HepG2 (cell line): ENCODE data around the gene ATN1. TPM values are rescaled to one million over a fixed set of nuclear protein-coding genes. Genes with fewer than 3 reads are reported as not detected.

ENCODE experiments used
- ATAC-seq: fragments of 200-7000 bp; cut with Tn5 transposase; 3 replicates; pipeline ENCODE4 v1.9.1; 2020; ENCODE audit warnings: mild to moderate bottlenecking, moderate library complexity
- BruUV-seq: library from RNA; stranded (reverse); fragments of 400-500 nt; replicated peaks from 2 replicates; lab custom pipeline; 2021; lab: Mats Ljungman, UMichigan
- CTCF ChIA-PET: fragments of 300-600 bp; formaldehyde crosslinking; extraction: SDS; loops from one replicate; lab custom pipeline; 2021; ENCODE audit warnings: low total read pairs, inconsistent platforms, low intra/inter-chr PET ratio; lab: Yijun Ruan, JAX
- POLR2A ChIA-PET: fragments of 350-600 bp; sonication (Branson Sonifier 250); formaldehyde crosslinking; loops from one replicate; lab custom pipeline; 2020; ENCODE audit warnings: antibody characterized with exemption, inconsistent platforms; lab: Yijun Ruan, JAX
- DNase-seq: peaks from one replicate; pipeline ENCODE4 v3.0.0-alpha.2; 2015; ENCODE audit warnings: low spot score
- FAIRE-seq: peaks from 3 replicates; lab custom pipeline; 2011; peaks lifted over from hg19 to GRCh38; lab: Jason Lieb, UNC
- H2AFZ ChIP-seq: one replicate; pipeline ENCODE4 v1.6.1; 2011; ENCODE audit warnings: low read length, inconsistent platforms
- H3K27ac ChIP-seq: fragments of 300-600 bp; 3 replicates; pipeline ENCODE4 v1.8.0; 2011; ENCODE audit warnings: mixed run types, mild to moderate bottlenecking, mixed read lengths, low read length, inconsistent platforms; ENCODE audit not compliant: insufficient read depth; ENCODE audit errors: extremely low read length
- H3K27me3 ChIP-seq, 2 experiments: fragments of 200-600 bp in 1 of 2; 2 replicates in 1 of 2; 3 replicates in 1 of 2; pipeline versions ENCODE4 v1.6.0 to v1.8.0; 2011; ENCODE audit warnings: low read length in 2 of 2, mild to moderate bottlenecking in 2 of 2, moderate library complexity in 2 of 2, inconsistent platforms in 1 of 2; ENCODE audit not compliant: insufficient read depth in 2 of 2, control insufficient read depth in 1 of 2
- H3K36me3 ChIP-seq, 2 experiments: fragments of 200-600 bp in 1 of 2; replicated peaks in 1 of 2; 2 replicates in 1 of 2; 3 replicates in 1 of 2; pipeline versions ENCODE4 v1.5.1 to v1.8.0; 2011; ENCODE audit warnings: low read length in 2 of 2, inconsistent platforms in 1 of 2; ENCODE audit not compliant: insufficient read depth in 2 of 2, control insufficient read depth in 1 of 2
- H3K4me1 ChIP-seq: 2 replicates; pipeline ENCODE4 v1.5.1; 2012; ENCODE audit warnings: low read length, inconsistent platforms; ENCODE audit not compliant: insufficient read depth
- H3K4me2 ChIP-seq: 2 replicates; pipeline ENCODE4 v1.6.0; 2011; ENCODE audit warnings: low read depth, low read length, inconsistent platforms
- H3K4me3 ChIP-seq, 3 experiments: fragments of 200-600 bp in 1 of 3; sonication (generic), shearing (Covaris generic) in 1 of 3; replicated peaks in 1 of 3; 2 replicates each; pipeline ENCODE4 v1.5.1; 2011 to 2016; ENCODE audit warnings: low read length in 3 of 3, inconsistent platforms in 2 of 3, low read depth in 2 of 3, mild to moderate bottlenecking in 2 of 3, control low read depth in 1 of 3, mixed read lengths in 1 of 3; ENCODE audit not compliant: insufficient read depth in 1 of 3
- H3K79me2 ChIP-seq: one replicate; pipeline ENCODE4 v1.6.1; 2011; ENCODE audit warnings: low read length, inconsistent platforms; ENCODE audit not compliant: insufficient read depth
- H3K9ac ChIP-seq: 2 replicates; pipeline ENCODE4 v1.6.0; 2011; ENCODE audit warnings: mild to moderate bottlenecking, low read depth, low read length, inconsistent platforms; ENCODE audit not compliant: insufficient read depth
- H3K9me3 ChIP-seq: 2 replicates; pipeline ENCODE4 v1.5.1; 2012; ENCODE audit warnings: mild to moderate bottlenecking, low read length
- H4K20me1 ChIP-seq: 2 replicates; pipeline ENCODE4 v1.6.0; 2011; ENCODE audit warnings: inconsistent platforms, mild to moderate bottlenecking, low read length, moderate library complexity; ENCODE audit not compliant: insufficient read depth
- HDAC1 ChIP-seq: sonication (generic); formaldehyde crosslinking; IDR thresholded peaks from 2 replicates; pipeline ENCODE4 v1.5.1; 2020; ENCODE audit warnings: mild to moderate bottlenecking, missing genetic modification reagents
- HNF4A ChIP-seq: sonication (generic); formaldehyde crosslinking; IDR thresholded peaks from 2 replicates; pipeline ENCODE4 v1.4.0; 2020; ENCODE audit warnings: missing genetic modification reagents
- HOXA7 ChIP-seq: sonication (generic); formaldehyde crosslinking; IDR thresholded peaks from 2 replicates; pipeline ENCODE4 v1.8.1; 2022; ENCODE audit warnings: mild to moderate bottlenecking, missing genetic modification reagents, moderate library complexity
- JARID2 ChIP-seq: sonication (generic); formaldehyde crosslinking; IDR thresholded peaks from 2 replicates; pipeline ENCODE4 v1.8.1; 2023; ENCODE audit warnings: missing genetic modification reagents, inconsistent platforms; ENCODE audit not compliant: insufficient replicate concordance
- LCORL ChIP-seq, 2 experiments: fragments of 450-650 bp in 1 of 2; sonication (generic) in 1 of 2; formaldehyde crosslinking in 1 of 2; IDR thresholded peaks; 2 replicates each; pipeline versions ENCODE4 v1.5.0 to v1.6.1; 2017 to 2020; ENCODE audit warnings: antibody characterized with exemption in 1 of 2, missing genetic modification reagents in 1 of 2
- MEF2D ChIP-seq: sonication (generic); formaldehyde crosslinking; IDR thresholded peaks from 2 replicates; pipeline ENCODE4 v1.5.1; 2020; ENCODE audit warnings: mild to moderate bottlenecking, missing genetic modification reagents
- NFKBIZ ChIP-seq: IDR thresholded peaks from 2 replicates; pipeline ENCODE4 v1.6.1; 2018; ENCODE audit warnings: missing genetic modification reagents, missing compliant biosample characterization
- NR3C1 ChIP-seq: sonication (generic); formaldehyde crosslinking; IDR thresholded peaks from 2 replicates; pipeline ENCODE4 v1.4.0; 2020; ENCODE audit warnings: missing genetic modification reagents
- SCMH1 ChIP-seq: sonication (generic); formaldehyde crosslinking; IDR thresholded peaks from 2 replicates; pipeline ENCODE4 v1.9.0; 2021; ENCODE audit warnings: missing genetic modification reagents, mild to moderate bottlenecking, borderline replicate concordance
- TBX3 ChIP-seq: fragments of 450-650 bp; IDR thresholded peaks from 2 replicates; pipeline ENCODE4 v1.6.1; 2017; ENCODE audit warnings: antibody characterized with exemption, mild to moderate bottlenecking, inconsistent platforms, borderline replicate concordance
- ZNF430 ChIP-seq: sonication (generic); formaldehyde crosslinking; IDR thresholded peaks from 2 replicates; pipeline ENCODE4 v1.9.0; 2021; ENCODE audit warnings: mild to moderate bottlenecking, missing genetic modification reagents
- ZNF569 ChIP-seq: sonication (generic); formaldehyde crosslinking; IDR thresholded peaks from 2 replicates; pipeline ENCODE4 v1.5.0; 2020; ENCODE audit warnings: mild to moderate bottlenecking, missing genetic modification reagents, moderate library complexity, borderline replicate concordance
- WGBS: methylation state at CpG from one replicate; pipeline ENCODE4 v1.1.6; 2017; ENCODE audit warnings: low lambda C conversion rate; 5-methylcytosine and 5-hydroxymethylcytosine counted together
- in situ Hi-C: cut with HindIII; loops from 2 replicates; pipeline ENCODE4 v1.10.0; 2017; ENCODE audit warnings: low pct_unique_long_range_greater_than_20kb; ENCODE audit not compliant: extremely low pct_ligation_motif_present
- intact Hi-C: fragments of 100-400 bp; cut with micrococcal nuclease; formaldehyde crosslinking; loops from one replicate; pipeline ENCODE4 v1.10.0; 2022; ENCODE audit not compliant: unreplicated experiment
- polyA plus RNA-seq, 8 experiments: library from polyadenylated mRNA; depleted of rRNA in 3 of 8; stranded (reverse) in 7 of 8; unstranded in 1 of 8; fragments of >200 nt; fragmentation: Illumina TruSeq in 4 of 8; extraction: Trizol in 4 of 8; gene quantifications; 2 replicates each; pipeline versions ENCODE4 v1.2.1 to v1.2.3, GENCODE V29; 2011 to 2016; ENCODE audit warnings: low read depth in 4 of 8, missing spikeins in 1 of 8, mixed read lengths in 1 of 8; ENCODE audit not compliant: insufficient read depth in 1 of 8
- total RNA-seq, 5 experiments: library from RNA; depleted of rRNA; stranded (reverse); fragments of >200 nt; fragmentation: Illumina TruSeq; extraction: Trizol; gene quantifications; 2 replicates each; pipeline ENCODE4 v1.2.3, GENCODE V29; 2016; ENCODE audit warnings: low read depth in 1 of 5
- TF ChIP-seq, protein P1 (sequence below): sonication (generic); formaldehyde crosslinking; IDR thresholded peaks from 2 replicates; pipeline ENCODE4 v1.5.1; 2020; ENCODE audit warnings: missing genetic modification reagents, mild to moderate bottlenecking, borderline replicate concordance
- TF ChIP-seq, protein P2 (sequence below): sonication (generic); formaldehyde crosslinking; IDR thresholded peaks from 2 replicates; pipeline ENCODE4 v1.4.0; 2020; ENCODE audit warnings: missing genetic modification reagents
- TF ChIP-seq, protein P3 (sequence below): sonication (generic); formaldehyde crosslinking; IDR thresholded peaks from 2 replicates; pipeline ENCODE4 v1.5.0; 2020; ENCODE audit warnings: mild to moderate bottlenecking, missing genetic modification reagents, borderline replicate concordance

The ATN1 gene
- total and polyA plus RNA-seq, 2 of the 13 experiments (the other 11 are each of a cell fraction or from before 2014, with no cell fraction given): 2.1 to 8.6 TPM

DNA sequence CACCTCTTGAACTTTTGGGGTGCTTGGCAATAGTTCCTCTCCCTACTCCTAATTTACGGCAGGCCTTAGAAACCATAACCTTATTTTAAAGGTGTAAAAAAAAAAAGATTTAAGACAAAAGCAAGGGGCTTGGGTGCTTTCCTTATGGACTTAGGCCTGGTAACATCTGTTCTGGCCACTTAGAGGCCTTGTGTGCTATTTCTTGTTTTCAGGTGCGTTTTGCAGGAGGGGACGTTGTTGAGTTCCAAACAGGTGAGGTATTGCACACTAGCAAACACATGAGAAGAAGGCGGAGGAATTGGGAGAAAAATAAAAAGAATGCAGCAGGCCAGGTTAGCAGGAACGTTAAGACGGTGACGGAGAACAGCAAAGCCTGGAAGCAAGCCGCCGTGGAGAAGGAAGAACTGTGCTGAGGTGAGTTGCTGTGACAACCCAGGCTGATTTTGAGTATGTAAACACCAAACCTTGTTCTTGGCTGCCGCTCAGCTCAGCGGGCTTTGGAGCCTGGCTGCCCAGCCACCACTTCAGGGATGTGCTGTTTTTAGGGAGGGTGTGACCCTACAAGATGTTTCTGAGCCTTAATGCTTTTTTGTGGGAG, 60.3 kb downstream of the ATN1 start:
- Histone ChIP-seq H2AFZ (no peak overlapping the region), H4K20me1 (no peaks in the 10 kb centered on the region), H3K4me2 (no peak overlapping the region), H3K4me3 (no peak overlapping the region), H3K27me3 (no peaks in the 10 kb centered on the region), H3K79me2 (no peaks in the 10 kb centered on the region), H3K36me3 (peaks cover 3 to 14% of the 10 kb centered on the region in 2 experiments; a peak in 4 of 5 replicates), H3K4me1 (peaks cover 14% of the 10 kb centered on the region; the same call in 1 of the 2 replicates), H3K9me3 (no peaks in the 10 kb centered on the region), H3K9ac (no peak overlapping the region), H3K27ac (no peak overlapping the region)
- intact Hi-C loops (no loop called here), in situ Hi-C loops (no loop called here)
- DNase-seq: no peak
- CTCF ChIA-PET: no interaction called here
- WGBS: 95% methylated on average over 11 of the region's 11 CpGs
- no peak for FAIRE-seq
- BruUV-seq: no TSS peak
- ATAC-seq: no peak
- POLR2A ChIA-PET: no interaction called here
- no peak for TF ChIP-seq NFKBIZ (CRISPR knock-in tag)
- TF ChIP-seq ZNF569 (CRISPR knock-in tag): no peak
- TF ChIP-seq, protein P1, sequence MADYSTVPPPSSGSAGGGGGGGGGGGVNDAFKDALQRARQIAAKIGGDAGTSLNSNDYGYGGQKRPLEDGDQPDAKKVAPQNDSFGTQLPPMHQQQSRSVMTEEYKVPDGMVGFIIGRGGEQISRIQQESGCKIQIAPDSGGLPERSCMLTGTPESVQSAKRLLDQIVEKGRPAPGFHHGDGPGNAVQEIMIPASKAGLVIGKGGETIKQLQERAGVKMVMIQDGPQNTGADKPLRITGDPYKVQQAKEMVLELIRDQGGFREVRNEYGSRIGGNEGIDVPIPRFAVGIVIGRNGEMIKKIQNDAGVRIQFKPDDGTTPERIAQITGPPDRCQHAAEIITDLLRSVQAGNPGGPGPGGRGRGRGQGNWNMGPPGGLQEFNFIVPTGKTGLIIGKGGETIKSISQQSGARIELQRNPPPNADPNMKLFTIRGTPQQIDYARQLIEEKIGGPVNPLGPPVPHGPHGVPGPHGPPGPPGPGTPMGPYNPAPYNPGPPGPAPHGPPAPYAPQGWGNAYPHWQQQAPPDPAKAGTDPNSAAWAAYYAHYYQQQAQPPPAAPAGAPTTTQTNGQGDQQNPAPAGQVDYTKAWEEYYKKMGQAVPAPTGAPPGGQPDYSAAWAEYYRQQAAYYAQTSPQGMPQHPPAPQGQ (CRISPR knock-in tag): no peak
- no peak for TF ChIP-seq TBX3
- no peak for TF ChIP-seq NR3C1 (CRISPR knock-in tag)
- TF ChIP-seq, protein P2, sequence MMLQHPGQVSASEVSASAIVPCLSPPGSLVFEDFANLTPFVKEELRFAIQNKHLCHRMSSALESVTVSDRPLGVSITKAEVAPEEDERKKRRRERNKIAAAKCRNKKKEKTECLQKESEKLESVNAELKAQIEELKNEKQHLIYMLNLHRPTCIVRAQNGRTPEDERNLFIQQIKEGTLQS (CRISPR knock-in tag): no peak
- no peak for TF ChIP-seq HNF4A
- no peak for TF ChIP-seq ZNF430 (CRISPR knock-in tag)
- TF ChIP-seq MEF2D: no peak
- no peak for TF ChIP-seq JARID2 (CRISPR knock-in tag)
- TF ChIP-seq HOXA7 (CRISPR knock-in tag): no peak
- TF ChIP-seq, protein P3, sequence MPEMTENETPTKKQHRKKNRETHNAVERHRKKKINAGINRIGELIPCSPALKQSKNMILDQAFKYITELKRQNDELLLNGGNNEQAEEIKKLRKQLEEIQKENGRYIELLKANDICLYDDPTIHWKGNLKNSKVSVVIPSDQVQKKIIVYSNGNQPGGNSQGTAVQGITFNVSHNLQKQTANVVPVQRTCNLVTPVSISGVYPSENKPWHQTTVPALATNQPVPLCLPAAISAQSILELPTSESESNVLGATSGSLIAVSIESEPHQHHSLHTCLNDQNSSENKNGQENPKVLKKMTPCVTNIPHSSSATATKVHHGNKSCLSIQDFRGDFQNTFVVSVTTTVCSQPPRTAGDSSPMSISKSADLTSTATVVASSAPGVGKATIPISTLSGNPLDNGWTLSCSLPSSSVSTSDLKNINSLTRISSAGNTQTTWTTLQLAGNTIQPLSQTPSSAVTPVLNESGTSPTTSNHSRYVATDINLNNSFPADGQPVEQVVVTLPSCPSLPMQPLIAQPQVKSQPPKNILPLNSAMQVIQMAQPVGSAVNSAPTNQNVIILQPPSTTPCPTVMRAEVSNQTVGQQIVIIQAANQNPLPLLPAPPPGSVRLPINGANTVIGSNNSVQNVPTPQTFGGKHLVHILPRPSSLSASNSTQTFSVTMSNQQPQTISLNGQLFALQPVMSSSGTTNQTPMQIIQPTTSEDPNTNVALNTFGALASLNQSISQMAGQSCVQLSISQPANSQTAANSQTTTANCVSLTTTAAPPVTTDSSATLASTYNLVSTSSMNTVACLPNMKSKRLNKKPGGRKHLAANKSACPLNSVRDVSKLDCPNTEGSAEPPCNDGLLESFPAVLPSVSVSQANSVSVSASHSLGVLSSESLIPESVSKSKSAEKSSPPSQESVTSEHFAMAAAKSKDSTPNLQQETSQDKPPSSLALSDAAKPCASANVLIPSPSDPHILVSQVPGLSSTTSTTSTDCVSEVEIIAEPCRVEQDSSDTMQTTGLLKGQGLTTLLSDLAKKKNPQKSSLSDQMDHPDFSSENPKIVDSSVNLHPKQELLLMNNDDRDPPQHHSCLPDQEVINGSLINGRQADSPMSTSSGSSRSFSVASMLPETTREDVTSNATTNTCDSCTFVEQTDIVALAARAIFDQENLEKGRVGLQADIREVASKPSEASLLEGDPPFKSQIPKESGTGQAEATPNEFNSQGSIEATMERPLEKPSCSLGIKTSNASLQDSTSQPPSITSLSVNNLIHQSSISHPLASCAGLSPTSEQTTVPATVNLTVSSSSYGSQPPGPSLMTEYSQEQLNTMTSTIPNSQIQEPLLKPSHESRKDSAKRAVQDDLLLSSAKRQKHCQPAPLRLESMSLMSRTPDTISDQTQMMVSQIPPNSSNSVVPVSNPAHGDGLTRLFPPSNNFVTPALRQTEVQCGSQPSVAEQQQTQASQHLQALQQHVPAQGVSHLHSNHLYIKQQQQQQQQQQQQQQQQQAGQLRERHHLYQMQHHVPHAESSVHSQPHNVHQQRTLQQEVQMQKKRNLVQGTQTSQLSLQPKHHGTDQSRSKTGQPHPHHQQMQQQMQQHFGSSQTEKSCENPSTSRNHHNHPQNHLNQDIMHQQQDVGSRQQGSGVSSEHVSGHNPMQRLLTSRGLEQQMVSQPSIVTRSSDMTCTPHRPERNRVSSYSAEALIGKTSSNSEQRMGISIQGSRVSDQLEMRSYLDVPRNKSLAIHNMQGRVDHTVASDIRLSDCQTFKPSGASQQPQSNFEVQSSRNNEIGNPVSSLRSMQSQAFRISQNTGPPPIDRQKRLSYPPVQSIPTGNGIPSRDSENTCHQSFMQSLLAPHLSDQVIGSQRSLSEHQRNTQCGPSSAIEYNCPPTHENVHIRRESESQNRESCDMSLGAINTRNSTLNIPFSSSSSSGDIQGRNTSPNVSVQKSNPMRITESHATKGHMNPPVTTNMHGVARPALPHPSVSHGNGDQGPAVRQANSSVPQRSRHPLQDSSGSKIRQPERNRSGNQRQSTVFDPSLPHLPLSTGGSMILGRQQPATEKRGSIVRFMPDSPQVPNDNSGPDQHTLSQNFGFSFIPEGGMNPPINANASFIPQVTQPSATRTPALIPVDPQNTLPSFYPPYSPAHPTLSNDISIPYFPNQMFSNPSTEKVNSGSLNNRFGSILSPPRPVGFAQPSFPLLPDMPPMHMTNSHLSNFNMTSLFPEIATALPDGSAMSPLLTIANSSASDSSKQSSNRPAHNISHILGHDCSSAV (CRISPR knock-in tag): no peak
- TF ChIP-seq HDAC1 (CRISPR knock-in tag): no peak
- TF ChIP-seq SCMH1 (CRISPR knock-in tag): no peak
- TF ChIP-seq LCORL (IDR thresholded peaks at IDR 0.05): no peak
- no peak for TF ChIP-seq LCORL (CRISPR knock-in tag; IDR thresholded peaks at IDR 0.05)
